B cell (primary cell): Measurements from ENCODE around the gene ZFPM1.

Experiments
- EZH2 ChIP-seq: IDR thresholded peaks from 2 replicates; pipeline ENCODE4 v1.6.1; 2012; ENCODE audit warnings: borderline replicate concordance, low read depth, mild to moderate bottlenecking, moderate library complexity, low read length; ENCODE audit not compliant: insufficient read depth, poor library complexity, severe bottlenecking
- TF ChIP-seq, protein P1 (sequence below): fragments of 200-600 bp; IDR thresholded peaks from one replicate; pipeline ENCODE4 v1.8.0; 2022; ENCODE audit warnings: antibody characterized with exemption, mild to moderate bottlenecking

DNA sequence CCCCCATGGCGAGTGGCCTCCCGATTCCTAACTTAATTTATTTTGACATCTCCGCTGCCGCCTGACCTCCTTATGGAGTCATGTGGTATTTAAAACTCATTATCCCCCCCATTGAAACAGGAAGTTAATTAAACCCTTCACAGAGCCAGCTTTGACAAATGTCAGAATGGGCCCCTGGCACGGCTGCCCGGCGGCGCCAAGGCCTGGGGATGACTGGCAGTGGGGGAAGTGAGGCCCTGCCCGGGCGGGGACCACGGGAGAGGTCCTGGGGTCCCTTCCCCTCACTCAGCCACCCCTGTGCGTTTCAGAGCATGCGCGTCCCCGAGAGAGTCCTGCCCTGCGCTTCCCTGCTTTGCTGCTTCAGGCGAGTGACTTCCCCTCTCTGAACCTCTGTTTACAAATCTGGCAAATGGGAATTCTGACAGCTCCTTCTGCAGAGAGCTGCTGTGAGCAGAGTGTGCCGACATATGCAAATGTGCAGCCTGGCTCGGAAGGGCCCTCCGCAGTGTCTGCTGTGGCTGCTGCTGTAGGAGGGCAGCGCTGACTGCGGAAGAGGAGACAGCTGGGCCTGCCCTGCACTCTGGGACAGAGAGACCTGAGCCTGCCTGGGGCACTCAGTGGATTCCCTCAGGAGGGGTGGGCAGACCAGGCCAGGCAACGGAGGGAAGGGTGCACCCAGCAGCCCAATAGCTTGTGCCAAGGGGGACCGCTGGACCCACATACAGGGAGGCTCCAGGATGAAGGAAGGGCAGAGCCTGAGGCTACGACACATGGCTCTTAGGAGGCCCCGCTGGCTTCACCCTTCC is 4.4 kb upstream of the ZFPM1 start:
- TF ChIP-seq, protein P1, sequence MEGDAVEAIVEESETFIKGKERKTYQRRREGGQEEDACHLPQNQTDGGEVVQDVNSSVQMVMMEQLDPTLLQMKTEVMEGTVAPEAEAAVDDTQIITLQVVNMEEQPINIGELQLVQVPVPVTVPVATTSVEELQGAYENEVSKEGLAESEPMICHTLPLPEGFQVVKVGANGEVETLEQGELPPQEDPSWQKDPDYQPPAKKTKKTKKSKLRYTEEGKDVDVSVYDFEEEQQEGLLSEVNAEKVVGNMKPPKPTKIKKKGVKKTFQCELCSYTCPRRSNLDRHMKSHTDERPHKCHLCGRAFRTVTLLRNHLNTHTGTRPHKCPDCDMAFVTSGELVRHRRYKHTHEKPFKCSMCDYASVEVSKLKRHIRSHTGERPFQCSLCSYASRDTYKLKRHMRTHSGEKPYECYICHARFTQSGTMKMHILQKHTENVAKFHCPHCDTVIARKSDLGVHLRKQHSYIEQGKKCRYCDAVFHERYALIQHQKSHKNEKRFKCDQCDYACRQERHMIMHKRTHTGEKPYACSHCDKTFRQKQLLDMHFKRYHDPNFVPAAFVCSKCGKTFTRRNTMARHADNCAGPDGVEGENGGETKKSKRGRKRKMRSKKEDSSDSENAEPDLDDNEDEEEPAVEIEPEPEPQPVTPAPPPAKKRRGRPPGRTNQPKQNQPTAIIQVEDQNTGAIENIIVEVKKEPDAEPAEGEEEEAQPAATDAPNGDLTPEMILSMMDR = no peak
- no peak for TF ChIP-seq EZH2
